Suppressor macrophage treated with lipopolysaccharide for 1 hour (primary cell): ENCODE measurements around the gene CDKN2B-AS1.

Source experiments
- DNase-seq, 3 donors: peaks; one replicate each; pipeline ENCODE4 v3.0.0-alpha.2; 2020 to 2022

Gene CDKN2B-AS1

DNA sequence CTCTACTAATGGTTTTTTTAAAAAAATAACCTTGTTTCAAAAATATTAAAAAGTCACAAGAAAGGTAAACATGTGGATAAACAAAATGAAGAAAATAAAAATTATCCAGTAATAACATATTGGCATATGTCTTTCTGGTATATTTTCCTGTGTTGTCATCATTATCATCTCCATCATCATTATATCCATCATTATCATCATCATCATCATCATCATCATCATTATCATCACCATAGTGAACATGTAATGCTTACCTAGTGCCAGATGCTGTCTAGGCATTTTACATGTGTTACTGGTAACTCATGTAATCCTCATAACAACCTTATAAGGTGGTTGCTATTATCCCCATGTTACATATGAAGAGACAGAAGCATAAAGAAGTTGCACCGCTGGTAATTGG, 126.0 kb downstream of the CDKN2B-AS1 start:
- no peak for DNase-seq

DNA sequence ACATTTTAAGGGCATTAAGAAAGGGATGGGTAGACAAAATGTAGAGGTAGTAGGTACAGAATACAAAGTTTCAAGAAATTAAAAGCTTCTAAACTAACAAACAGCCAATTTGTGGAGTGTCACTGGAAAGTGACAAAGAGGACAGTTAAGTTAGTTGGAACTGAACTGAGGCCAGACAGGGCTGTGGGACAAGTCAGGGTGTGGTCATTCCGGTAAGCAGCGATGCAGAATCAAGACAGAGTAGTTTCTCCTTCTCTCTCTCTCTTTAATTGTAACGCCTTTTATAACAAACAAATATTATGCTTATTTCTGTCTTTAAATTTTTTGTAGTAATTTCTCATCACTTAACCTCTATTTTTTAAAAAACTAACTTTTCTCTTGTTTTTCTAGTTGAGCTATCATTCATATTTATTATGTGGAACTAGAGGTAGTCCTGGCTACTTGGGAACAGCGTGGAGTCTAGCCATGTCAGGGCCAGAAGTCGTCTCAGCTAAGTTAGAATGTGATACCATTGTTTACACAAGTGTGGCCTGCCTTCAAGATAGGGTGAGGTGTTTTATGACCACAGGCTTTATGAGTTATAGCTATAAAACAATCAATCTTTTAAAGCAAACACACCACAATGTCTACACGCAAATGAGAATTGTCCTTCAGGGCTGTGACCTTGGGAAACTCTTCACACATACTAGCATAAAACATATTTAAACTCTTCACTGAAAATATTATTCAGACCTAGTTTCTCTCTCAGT, 129.8 kb downstream of the CDKN2B-AS1 start:
- no peak for DNase-seq

DNA sequence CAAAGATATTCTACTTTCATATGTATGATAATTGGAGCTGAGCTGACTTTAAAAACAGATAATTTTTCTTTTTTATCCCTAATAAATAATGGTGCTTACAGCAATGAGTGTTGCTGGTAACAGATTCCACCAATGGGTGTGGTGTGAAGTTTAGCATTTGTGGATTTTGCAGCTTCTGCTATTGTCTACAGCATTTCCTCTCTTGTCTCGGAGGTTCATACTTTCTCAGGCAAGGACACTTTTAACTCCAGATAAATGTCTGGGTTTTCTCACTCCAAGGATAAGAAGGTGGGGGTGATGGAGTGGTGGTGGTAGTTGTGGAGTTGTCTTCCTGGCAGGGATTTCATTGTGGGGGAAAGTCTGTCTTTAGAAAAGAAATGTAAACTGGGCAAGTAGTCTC, 134.5 kb downstream of the CDKN2B-AS1 start:
- DNase-seq = no peak

DNA sequence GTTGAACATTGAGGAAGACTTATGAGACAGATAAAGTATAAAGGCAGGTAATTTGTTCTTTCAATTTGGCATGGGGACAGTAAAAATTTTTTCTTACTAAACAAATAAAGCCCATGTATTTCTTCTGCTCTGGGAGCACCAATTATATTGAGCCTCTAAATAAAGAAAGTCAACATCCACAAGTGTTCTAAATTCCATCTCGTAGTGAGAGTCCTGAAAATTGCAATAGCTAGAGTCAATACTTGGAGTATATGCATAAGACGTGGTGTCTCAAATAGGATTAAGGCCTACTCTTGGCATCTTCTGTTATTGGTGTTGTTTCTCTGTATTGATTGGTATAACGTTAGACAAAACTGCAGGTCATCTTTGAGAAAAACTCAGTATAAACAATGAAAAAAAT, 135.0 kb downstream of the CDKN2B-AS1 start:
- DNase-seq = no peak

DNA sequence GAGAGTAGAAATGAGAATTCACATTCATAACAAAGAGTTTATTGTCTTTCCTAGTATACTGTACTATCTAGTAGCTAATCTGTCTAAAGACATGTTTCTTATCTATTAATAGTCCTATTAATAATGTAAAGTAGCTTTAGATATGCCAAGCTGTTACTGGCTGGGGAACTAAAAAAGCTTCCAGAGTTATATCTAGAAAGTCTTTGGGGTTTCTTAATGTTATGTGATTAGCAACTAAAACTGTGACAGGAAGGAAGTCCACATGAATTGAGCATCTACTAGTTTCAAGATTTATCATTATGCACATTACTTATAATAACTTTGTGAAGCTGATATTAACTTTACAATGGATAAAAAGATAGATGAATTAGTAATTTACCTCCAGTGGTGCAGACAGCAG, 137.2 kb downstream of the CDKN2B-AS1 start:
- no peak for DNase-seq

DNA sequence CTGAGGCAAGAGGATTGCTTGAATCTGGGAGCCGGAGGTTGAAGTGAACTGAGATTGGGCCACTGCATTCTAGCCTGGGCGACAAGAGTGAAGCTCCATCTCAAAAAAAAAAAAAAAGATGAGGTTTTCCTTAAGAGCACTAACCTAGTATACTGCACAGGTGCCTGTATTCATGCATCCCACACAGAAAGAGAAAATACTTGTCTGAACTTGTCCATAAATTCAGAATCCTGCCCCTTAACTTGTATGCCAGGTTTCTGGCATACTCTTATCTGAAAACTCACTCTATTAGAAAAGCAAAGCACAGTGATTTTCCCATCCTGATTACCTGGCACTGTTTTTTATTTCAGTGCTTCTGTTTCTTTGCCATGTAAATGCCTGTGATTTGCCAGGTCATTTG, 139.8 kb downstream of the CDKN2B-AS1 start:
- no peak for DNase-seq

DNA sequence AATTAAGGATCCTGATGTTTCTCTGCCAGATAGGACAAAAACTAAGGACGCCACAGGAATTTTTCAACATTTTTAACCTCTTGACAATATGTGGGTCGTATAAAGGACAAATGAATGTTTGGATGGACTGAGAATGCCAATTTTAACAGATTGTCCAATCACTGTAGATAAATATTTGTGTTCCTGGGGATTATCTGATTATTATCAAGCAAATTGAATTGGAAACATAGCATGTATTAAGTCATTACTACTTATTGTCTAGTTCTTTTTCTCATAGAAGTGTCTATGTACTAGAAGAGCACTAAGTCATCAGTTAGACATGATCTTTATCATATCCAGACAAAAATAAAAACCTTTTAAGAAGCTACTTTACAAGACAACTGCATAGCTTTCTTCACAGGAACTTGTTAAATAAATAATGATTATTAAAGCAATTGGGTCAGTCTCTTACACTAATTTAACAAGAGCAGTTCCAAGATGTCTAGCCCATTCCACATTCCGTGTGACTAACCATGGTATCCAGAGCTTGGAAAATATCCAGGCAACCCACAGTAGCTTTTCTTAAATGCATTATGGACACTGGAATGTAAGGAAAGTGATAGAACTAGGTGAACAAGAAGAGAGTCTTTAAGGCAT, 142.0 kb downstream of the CDKN2B-AS1 start:
- DNase-seq = no peak

DNA sequence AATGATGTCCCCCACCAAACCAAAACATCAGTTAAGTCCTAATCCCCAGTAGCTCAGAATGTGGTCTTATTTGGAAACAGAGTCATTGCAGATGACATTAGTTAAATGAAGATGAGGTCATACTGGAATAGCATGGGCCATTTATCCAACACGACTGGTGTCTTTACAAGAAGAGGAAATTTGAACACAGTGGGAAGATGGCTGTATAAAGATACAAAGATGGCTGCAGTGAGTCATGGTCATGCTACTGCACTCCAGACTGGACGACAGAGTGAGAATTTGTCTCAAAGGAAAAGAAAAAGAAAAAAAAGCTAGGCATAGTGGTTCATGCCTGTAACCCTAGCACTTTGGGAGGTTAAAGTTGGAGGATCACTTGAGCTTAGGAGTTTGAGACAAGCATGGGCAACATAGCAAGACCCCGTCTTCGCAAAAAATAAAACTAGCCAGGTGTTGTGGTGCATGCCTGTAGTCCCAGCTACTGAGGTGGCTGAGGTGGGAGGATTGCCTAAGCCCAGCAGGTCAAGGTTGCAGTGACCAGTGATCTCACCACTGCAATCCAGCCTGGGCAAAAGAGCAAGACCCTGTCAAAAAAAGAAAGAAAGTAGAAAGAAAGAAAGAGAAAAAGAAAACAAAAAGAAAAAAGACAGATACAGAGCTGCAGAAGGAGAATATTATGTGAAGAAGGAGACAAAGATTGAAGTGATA, 144.5 kb downstream of the CDKN2B-AS1 start:
- DNase-seq = peak; percentile 63 to 70 (median 67)

DNA sequence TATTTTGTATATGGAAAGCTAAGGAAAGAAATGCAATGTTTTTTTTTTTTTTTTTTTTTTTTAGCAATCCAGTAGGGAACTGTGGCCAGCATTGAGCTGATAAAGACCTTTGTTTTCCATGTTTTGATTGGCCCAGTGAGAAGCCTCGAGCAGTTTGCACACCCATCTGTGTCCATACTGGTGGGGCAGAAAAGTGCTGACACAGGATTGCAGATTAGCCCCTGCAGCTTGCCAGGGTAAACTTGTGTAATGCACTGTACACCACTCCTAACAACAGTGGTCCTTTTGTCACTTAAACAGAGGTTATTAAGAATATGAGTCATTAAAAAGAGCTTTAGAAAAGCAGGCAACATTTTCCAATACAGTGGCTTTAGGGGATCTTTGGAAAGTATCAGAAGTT, 147.3 kb downstream of the CDKN2B-AS1 start:
- DNase-seq = no peak

DNA sequence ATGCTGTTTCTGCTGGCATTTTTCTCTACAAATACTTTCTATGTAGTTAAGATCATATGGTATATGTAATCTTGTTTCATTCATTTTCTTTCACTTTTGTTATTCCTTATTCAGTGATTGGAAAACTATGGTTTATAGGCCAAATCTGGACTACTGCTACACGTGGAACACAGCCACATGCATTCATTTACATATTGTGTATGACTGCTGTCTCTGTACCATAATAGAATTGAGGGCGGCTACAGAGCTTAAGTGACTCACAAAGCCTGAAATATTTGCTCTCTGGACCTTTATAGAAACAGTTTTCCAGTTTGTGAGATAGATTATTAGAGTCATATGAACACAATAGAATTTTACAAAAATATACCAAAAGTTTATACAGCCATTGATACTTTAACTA, 148.1 kb downstream of the CDKN2B-AS1 start:
- peak; percentile 55 to 64 (median 60) for DNase-seq

DNA sequence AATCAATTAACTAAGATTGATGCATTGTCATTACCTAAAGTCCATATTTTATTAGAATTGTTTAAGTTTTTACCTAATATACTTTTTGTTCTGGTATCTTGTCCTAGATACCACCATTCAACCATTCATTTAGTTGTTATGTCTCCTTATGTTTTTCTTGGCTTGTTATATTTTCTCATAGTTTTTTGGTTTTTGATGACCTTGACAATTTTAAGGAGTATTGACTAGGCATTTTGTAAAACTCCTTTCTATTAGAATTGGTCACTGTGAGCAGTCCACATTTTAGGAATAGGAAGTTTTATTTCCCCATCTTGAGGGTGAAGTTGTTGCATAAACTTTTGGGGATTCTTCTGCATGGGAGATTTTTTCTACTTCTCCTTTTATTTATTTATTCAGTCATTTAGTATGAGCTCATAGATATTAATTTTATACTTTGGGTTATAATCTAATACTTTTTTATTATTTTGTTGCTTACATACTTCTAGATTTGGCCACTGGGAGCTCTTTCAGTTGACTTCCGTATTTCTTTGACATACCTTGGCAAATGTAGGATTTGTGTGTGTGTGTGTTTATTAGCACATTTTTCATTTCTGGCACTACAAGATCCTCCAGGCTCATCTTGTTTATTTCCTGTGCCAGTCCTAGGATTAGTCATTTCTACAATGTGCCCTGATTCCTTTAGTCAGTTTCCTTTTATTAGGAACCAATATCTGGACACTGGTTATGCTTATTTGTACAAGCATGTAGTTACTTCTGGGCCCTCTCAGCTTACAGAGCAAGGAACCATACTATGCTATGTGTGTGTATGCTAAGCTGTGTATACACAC, 149.4 kb downstream of the CDKN2B-AS1 start:
- peak; percentile 53 to 85 (median 81) for DNase-seq

DNA sequence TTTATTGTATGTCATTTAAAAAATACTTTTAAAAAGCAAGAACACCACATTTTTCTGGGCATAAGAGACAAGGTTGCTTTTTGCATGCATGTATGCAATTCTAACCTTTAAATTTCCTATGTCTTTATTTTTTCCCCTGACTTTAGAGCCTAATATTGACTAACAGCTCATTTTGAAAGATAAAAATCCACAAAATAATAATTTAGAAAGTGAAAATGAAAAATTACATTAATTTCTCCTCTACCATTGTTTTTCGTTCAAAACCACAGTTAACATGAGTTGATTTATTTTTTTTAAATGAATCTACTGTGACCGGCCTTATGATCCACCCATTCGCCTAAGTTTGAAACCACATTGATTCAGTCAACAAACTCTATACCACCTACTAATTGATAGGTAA, 152.0 kb downstream of the CDKN2B-AS1 start:
- DNase-seq = no peak

DNA sequence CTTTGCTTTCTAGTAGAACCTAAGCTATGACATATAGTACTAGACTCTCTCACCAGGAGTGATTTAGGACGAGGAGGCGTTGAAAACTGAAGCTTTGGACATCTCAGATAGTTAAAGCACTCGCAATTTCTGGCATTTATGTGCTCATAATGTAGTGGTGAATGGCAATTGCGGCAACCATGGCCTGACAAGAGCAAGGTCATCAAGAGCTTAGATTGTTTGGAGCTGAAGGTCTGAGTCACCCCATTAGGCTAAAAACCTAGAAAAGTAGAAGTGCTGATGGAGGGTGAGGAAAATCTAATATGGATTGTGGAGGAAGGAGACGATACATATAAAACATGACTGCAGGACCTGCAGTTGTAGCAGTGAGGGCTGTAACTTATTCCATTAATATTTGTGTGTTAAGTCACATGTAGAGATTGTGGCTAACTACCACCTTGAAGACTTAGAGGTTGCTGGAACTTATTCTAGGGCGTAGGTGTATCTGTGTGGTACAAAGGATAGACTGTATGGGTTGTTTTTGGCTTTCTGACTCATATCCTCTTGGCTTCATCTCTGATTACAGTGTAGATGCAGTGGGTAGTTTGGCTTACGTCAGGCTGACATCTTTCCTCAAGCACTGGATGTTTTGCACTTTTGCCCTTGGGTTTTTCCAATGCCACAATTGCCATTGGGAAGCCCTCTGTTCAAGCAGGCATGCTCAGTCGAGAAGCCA, 153.4 kb downstream of the CDKN2B-AS1 start:
- peak; percentile 78 to 83 (median 80) for DNase-seq

DNA sequence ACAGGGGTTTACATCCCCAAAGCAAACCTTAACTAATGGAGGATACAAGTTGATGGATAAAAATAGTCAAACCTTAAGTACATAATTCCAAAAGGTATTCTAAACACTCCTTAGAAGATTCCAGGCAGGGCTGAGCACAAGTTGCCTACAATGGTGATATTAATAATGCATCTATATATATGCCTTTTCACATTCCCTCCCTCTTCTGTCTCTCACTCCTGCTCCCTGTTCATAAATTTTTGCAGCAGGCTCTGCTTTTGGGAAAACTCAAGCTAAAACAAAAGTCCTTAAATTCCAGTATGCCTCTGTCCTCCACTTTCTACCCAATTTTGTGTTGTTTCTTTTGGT, 153.9 kb downstream of the CDKN2B-AS1 start:
- DNase-seq = no peak

DNA sequence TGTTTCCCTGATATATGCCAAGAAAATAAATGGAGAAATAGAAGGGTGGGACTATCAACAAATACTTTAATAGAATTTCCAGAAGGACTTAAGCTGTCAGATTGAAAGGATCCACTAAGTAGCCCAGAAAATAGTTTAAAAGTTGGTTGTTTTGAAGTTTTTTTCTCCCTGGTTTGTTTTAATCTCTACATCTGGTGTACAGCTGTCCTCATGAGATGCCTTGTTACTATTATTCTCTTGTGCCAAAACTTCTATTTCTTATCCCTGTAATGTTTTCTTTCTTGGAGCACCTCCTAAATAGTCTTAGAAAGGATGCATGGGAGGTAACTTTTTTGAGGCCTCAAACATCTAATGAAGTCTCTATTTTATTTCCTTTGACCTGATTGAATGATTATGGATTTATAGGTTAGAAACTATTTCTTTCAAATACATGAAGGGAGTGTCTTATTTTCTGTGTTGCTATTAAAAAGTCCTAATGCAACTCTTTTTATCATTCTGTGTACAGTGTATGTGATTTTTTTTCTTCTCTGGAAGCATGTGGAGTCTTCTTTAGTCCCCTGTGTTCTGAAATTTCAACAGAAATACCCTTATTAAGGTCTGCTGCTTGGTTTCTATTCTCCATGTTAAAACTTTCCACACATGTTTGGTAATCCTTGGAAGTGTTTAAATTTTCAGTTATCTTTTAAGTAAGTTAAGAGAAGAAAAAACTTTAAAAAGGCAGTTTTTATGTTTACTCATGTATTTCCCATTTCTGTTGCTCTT, 154.5 kb downstream of the CDKN2B-AS1 start:
- DNase-seq = no peak

DNA sequence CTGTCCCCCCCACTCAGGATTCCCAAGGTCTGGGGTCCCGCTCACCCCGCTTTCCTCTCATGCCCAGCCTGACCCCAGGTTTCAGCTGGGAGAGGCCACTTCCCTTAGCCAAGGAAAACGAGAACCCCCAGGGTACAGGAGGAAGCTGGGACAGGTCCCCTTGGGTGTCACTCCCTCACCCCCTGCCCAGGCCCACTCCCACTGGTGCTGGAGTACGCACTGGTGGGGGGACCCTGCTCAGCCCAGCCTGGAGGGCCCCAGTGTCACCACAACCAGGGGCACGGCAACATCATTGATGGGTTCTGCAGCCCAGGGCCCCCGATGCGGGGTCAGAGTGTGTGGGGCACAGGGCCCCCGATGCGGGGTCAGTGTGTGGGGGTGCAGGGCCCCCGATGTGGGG, 159.5 kb downstream of the CDKN2B-AS1 start:
- DNase-seq = no peak

DNA sequence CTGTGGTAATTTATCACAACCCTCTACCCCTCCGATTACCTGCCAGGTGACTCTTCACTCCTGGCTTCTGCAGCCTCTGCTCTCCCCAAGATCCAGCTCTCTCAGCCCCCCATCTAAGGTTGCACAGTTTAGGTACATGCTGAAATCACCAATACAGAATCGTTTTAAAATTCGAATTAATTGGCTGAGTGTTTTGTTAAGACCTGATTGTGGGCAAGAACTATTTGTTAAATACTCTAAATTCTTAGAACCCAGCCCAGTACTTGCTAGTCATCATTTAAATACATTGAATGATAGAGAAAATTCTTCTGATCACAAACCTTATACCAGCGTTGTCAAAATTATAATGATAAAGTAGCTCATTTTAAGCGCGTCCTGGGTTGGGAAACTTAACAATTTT, 162.0 kb downstream of the CDKN2B-AS1 start:
- no peak for DNase-seq

DNA sequence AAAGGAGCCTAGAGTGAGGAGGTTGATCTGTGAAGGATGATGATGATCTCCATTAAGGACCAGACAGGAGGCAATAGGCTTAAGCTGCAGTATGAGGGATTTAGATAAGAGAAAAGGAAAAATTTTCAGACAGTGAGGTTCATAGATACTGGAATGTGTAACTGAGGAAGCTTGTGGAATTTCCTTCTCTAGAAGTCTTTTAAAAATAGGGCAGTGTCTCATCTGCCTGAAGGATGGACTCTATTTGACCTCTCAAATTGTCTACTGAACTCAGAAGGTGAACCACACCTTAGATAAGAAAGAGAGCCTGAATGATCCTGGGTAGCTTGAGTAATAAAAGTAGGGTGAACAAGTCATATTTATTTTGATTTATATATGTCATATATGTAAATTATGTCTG, 162.7 kb downstream of the CDKN2B-AS1 start:
- DNase-seq = no peak

DNA sequence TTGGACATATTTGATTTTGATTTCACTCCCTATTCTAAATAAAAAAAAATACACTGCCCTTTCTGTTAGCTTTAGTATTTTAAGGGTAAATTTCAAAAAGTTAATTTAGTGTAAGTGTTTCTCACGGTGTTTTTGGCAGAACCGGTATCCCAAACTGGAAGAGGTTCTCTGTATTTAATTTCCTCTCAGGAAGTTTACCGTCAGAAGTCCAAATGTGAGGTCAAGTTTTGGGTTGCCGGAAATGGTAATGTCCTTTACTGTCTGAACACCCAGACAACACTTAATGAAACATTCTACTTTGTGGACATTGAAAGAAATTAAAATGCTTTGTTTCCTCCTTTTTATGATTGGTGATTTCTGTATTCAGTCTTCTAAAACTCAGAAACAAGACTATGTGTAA, 163.2 kb downstream of the CDKN2B-AS1 start:
- no peak for DNase-seq

DNA sequence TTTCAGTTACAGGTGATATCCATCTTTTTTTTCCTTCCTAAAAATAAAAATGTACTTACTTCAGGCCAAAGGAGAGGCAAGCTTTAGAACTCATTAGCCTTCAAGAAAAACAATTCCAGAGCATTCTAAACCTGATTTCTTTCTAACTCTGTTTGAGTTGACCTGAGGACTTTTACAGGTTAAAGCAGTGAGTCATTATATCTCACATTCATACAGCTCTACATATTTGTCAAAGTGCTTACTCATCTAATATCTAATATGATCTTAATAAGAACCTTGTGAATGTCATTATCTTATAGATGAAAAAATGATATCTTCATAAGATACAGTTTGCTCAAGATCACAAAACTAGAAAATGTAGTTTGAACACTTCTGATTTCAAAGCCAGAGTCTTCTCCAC, 163.7 kb downstream of the CDKN2B-AS1 start:
- no peak for DNase-seq

DNA sequence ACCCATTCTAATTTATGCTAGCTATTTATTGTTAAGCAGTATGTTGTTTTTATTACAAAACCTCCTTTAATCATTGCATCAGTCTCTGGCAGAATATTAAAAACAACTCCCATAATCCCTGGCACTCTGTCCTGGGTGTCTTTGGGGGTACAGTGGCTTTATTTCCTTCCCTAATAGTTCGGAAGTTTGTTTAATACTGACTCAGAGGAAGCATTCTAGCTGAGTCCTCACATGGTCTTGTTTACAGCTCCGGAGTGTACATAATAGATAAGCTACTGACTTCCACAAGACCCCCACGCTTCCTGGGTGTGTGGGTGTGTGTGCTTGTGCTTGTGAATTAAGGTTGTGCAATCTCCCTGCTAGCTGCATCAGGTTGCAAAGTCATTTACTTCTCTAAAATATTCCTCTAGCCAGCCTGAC, 164.3 kb downstream of the CDKN2B-AS1 start:
- DNase-seq = peak; percentile 90 to 93 (median 90)

DNA sequence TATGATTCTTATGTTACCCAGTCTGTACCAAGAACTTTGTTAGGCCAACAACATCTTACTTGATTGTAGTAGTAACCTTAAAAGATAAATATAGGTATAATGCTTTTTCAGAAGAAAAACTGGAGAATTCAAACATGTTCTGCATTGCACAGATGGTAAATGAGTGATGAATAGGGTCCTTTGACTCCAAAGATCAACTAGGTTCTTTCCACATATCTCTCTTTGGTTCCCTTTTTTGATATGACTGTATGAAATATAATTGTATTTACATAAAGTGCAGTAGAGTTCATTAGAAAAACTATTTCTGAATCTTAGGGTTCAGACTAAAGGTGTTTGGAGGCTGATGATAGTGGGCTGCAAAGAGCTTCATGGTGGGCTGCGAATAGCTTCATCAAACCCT, 165.0 kb downstream of the CDKN2B-AS1 start:
- peak; percentile 32 to 76 (median 71) for DNase-seq
